DOHH2 (cell line): ENCODE data around the gene NAA60.

Source experiments
- EZH2phosphoT487 ChIP-seq: fragments of 200-600 bp; sonication (generic); IDR thresholded peaks from 2 replicates; pipeline ENCODE4 v1.6.1; 2017; ENCODE audit warnings: borderline replicate concordance, mild to moderate bottlenecking, antibody characterized with exemption, low read length, moderate library complexity, mixed read lengths
- TF ChIP-seq, protein P1 (sequence below): fragments of 200-600 bp; sonication (generic); IDR thresholded peaks from one replicate; pipeline ENCODE4 v1.5.1; 2014; ENCODE audit warnings: antibody characterized with exemption, mild to moderate bottlenecking, low read depth, low read length; ENCODE audit not compliant: poor library complexity, severe bottlenecking

DNA sequence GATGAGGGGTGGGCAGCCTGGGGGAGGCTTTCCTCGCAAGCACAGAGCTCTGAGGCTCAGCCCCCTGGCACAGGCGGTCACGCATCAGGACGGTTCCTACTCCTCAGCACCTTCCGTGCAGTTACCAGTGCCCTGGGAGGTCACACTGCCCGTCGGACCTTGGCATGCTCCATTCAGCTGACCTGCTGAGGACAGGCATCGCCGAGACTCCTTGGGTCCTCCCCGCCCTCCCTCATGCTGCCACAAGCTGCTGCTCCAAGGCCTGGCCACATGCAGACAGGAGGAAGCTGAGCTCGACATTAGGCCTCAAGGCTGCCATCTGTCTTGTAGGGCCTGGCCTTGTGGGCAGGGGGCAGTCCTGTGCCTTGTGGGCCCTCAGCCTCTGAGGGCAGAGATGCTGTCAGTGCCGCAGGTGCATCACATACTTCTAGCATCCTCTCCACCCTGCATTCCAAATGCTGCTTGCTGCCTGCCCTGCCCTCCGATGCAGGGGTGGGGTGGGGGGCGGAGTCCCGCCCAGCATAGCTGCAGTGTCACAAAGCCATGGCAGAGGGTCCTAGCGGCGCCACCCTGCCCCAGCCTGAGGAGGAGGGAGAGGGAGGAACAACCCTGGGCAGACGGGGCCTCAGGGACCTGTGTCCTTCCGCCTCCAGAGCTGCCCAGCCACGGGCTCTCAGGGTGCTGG lies 42.5 kb downstream of the NAA60 start:
- TF ChIP-seq, protein P1, sequence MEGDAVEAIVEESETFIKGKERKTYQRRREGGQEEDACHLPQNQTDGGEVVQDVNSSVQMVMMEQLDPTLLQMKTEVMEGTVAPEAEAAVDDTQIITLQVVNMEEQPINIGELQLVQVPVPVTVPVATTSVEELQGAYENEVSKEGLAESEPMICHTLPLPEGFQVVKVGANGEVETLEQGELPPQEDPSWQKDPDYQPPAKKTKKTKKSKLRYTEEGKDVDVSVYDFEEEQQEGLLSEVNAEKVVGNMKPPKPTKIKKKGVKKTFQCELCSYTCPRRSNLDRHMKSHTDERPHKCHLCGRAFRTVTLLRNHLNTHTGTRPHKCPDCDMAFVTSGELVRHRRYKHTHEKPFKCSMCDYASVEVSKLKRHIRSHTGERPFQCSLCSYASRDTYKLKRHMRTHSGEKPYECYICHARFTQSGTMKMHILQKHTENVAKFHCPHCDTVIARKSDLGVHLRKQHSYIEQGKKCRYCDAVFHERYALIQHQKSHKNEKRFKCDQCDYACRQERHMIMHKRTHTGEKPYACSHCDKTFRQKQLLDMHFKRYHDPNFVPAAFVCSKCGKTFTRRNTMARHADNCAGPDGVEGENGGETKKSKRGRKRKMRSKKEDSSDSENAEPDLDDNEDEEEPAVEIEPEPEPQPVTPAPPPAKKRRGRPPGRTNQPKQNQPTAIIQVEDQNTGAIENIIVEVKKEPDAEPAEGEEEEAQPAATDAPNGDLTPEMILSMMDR, result no peak
- TF ChIP-seq EZH2phosphoT487, result no peak
